Left hindlimb (tissue), 1 donor: ENCODE results near the gene PHC2.

ENCODE experiments used
- DNase-seq: peaks from one replicate; pipeline ENCODE4 v3.0.0-alpha.2; 2018

The PHC2 gene

DNA sequence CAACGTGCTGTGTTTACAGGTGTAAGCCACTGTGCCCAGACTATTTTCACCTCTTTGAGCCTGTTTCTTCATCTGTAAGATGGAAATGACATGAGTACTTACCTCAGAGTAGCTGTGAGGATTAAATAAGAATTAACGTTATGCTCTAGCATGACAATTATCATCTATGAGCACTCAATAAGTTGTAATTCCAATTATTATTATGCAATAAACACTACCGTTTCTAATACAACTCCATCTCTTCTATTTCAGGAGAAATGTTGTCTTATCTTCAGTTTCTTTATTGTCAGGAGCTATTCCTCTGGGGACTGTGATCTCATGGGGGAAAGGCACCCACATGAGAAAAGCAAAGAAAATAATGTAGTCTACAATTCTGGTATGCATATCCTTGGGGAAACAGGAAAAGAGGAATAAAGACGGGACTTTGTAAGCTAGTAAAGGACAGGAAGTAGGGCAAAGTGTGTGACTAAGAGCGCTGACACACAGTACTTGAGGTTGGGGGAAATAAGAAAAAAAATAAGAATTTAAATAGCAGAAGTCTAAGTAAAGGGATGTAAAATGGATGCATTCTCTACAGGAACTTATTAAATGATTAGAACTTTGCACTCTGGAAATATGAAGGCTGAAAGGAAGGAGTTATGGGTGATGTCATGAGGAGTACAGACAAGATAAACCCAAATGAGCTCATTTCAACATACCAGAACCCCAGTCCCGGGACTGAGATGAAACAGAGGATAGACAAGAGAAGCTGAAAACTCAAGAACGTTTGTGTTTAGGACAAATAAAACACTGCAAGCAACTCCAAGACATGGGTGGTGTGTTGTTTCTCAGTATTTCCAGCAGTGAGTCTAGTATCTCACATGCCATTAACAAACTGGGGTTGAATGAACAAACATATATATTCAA, 9.8 kb downstream of the PHC2 start:
- no peak for DNase-seq

DNA sequence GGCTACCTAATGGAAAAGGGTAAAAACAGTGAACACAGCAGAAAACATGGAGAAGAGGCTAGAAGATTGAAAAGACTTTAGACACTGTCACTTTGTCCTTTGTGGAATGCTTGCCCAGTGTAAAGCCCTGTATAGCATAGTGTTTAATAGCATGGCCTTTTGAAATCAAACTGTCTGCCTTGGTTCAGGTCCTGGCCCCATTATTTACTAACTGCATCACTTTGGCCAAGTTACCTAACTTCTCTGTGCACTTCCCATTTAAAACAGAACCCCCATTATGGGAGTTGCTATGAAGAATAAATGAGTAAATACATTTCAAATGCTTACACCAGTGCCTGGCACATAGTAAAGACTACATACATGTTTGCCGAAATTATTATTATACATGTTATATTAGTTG, 12.1 kb downstream of the PHC2 start:
- DNase-seq = no peak

DNA sequence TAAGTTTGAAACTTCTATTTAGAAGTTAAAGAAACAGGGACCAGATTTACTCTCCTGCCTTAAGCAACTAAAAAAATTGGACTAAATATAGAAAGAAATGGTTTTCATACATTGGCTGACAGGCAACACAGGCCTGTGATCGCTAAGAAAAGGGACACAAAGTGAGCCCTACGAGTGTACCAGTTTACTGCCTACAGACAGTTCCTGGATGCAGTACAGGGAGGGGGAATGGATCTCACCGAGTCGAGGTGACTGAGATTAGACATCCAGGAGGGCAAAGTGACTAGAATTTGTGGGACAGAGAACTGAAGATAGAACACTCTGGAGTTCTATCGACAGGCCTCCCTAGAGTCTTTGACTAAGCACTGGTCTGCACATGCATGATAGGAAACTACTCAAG, 16.0 kb downstream of the PHC2 start:
- no peak for DNase-seq

DNA sequence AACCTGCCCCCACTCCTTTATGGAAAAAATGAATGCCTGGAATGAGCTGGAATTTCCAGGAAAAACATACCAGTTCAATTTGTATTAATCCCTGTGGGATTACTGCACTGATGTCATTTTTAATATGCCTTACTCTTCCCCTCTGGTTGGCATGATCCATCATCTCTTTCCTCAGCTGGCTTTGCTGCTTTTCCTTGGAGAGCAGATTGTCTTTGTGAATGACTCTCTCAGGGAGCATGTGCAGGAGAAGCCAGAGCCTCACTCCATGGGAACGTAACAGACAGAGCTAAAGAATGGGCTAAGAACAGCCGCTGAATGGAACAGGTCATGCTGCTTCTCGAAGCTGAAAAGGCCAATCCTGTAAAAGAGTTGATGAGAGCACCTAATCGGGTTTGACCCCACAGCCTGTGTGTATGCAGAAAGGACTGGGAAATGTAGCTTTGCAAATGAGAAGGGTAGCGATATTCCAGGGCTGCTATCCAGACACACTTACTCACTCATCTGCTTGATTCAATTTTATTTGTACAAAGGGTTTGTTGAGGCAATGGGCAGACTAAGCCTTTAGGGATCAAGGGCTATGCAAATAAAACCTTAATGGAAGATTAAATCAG, 20.7 kb downstream of the PHC2 start:
- peak; percentile 33 for DNase-seq

DNA sequence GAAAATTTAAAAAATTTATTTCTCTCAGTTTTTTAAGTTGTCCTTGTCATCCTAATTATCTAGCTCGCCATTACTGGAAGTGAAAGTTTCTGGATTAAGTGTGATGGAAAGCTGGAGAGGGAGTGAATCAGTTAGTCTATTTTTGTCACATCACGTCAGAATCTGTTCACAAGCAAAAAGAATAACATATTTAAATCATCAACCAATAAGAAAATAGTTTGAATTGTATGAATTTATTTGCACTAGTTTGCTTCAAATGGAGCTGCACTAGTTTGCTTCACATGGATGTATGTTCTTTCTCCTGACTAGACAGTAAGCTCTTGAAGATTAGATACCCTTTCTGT, 22.8 kb downstream of the PHC2 start:
- no peak for DNase-seq

DNA sequence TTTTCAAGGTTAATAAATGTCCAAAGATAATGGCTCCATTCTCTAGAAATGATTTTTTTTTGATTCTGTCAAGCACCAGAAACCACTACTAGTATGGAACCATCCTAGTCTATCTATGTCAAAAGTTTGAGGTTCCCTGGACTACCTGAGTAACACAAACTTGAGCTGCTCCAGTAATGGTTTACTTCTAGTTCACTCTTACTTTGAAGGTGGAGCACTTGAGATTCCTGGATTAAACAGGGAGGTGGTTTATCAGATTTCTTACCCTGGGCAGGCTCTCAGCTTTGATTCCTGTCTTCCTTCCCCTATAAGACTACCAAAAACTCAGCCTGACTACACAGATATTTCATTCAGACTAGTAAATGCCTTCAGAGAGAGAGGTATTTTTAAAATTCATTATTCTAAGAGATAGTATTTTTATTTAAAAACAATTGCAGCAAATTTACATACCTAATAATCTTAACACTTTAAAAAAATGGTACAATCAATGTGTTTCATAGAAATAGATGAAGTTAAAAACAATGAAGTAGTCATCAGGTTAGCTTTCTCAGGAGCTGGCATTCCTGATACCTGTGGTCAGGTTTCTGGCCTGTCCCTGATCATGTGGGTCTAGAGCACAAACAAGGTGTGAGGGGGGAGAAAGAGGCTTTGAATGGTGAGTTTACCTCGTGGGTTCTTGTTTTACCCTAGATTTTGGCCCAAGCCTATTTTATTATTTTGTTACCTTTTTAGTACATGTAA, 23.4 kb downstream of the PHC2 start:
- no peak for DNase-seq

DNA sequence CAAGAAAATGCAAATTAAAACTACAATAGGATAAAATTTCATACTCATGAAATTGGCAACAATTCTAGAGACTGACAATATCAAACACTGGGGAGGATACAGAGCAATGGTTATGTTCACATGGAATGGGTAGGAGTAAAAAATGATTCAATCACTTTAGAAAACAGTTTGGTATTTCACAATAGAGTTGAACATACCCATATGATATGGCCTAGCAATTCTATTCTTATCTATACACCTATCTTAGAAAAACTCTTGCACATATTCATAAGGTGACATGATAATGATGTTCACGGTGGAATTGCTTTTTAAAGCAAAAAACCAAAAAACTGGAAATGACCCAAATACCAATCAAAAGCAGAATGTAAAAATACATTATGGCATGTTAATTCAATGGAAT, 28.7 kb downstream of the PHC2 start:
- DNase-seq = no peak

DNA sequence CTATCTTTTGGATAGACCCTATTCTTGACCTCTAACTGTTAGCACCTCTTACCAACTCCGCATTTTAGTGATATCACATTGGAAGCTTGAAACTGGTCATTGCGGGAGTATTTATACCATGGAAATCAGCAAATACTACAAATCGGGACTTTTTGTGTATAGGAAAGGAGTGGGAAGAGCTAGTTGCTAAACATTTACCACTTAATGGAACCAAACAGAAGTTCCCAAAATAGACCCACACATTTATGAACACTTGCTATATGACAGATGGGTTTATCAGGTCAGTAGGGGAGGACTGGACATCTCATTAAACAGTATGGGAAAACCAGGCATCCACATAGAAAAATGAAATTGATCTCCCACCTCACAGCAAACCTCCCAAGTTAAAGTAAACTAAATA, 29.4 kb downstream of the PHC2 start:
- no peak for DNase-seq

DNA sequence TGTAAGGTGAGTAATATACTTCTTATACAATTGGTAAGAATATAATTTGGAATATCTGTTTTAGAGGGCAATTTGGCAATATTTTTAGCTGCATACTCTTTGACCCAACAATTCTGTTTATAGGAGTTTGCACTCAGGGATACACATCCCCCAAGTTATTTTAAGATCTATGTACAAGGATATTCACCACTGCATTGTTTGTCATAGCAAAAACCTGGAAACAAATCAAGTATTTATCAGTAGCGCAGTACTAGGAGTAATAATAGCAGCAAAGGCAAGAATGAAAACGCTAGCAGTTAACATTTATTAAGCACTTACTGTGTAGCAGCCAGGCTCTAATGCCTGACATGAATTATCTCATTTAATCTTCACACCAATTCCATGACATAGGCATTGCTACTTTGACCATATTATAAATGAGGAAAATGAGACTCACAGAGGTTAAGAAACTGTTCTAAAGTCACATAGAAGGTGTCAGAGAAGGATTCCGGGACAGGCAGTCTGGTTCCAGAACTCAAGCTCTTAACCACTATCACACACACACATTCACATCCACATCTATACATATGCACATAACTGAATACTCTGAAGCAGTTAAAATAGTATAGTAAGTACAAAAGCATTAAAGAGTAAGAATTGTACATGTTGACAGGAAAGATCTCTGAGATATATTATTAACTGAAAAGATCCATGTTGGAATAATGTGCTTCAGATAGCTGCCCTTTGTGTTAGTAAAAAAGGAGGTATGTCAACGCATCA, 30.6 kb downstream of the PHC2 start:
- DNase-seq = no peak

DNA sequence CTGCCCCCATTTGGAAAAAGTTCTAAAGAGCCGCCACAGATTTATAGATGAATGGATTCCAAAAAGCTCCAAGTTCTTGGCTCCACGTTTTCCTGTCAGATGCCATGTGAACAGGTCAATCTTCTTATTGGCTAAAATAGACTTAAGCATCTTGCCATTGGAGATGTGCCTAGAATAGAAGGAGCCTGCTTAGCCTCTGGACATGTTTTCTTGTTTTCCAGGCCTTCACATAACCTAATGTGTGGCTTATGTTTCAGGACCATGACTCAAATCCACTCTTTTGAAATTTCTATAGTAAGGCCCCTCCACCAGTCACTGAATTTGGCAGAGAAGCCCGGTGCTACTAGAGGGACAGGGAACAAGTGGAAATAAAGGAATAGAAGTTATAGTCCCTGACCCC, 31.5 kb downstream of the PHC2 start:
- DNase-seq = no peak

DNA sequence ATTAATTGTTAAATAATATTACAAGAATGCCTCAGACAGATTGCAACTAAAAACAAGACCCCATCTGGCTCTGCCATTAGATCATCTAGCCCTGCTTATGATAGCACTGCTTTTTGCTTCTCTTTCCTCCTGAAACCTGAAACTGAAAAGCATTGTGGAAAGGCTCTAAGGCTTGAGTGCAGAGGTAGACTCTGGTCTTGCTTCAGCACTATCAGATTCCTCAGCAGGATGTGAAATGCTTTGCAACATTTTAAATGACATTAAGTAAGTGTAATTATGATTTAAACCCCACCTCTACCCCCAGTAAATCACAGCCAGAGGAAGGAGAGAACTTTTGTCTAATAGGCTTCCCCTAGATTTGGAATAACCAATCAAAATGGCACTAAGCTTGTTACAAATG, 32.9 kb downstream of the PHC2 start:
- no peak for DNase-seq

DNA sequence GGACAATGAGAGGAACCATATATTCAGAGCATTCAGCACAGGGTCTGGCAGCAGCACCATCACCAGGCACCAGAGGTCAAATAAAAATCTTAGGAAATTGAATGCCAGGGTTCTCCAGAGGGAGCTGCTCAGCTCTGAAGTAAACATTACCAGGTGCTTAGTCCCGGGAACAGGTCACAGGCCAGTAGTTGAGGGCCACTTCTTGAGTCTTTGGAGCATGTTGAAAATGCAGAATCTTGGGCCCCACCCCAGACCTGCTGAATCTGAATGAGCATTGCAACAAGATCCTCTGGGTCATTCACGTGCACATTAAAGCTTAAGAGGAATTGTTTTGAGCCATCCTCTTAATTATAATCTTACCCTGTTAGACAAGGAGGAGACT, 33.8 kb downstream of the PHC2 start:
- DNase-seq = no peak

DNA sequence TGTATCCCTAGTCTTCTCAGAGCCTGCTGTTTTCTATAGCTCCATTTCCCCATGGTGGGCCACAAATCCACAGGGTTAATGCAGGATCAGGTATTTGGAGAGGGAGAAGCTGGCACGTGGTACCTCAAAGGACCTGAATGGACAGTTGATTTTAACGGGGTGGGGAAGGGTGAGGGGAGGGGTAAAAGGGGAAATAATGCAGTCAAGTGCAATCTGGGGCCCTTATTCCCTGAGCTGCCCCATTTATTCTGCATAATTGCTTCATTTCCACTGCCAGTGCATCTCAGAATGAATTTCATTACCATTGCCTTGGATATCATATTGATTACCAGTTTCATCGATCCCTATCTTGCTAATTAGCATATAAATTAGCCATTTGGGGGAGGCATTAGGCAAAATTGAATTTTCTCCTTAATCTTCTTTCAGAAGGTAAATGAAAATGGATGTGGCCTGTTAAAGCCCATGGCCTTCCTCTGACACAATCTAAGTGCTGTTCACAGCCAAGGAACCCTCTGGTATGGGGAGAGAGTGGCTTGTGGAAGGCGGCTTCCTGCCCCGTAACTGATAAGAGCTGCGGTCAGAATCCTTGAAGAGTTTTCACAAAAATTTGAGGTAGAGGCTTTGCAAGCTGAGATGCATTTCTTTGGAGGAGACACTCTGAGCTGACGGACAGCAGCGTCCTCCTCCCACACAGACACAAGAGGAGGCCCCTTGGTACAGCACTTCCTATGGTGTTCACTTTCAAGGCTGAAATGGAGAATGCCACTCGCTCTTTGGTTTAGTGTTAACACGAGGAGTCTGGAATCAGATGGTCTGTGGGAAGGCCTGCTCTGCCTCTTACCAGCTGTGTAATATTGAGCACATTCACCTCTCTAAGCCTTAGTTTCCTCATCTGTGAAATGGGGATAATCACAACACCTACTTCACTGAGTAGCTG, 34.4 kb downstream of the PHC2 start:
- no peak for DNase-seq

DNA sequence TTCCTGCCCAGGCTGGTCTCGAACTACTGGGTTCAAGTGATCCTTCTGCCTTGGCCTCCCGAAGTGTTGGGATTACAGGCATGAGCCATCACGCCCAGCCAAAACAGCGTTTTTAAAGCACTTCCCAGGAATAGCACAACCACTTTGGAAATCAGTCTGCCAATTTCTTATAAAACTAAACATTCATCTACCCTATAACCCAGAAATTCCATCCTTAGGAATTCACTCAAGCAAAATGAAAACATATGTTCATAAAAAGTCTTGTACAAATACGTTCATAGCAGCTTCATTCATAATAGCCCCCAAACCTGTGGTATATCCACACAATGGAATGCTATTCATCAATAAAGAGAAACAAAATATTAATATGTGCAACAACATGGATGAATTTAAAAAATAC, 36.1 kb downstream of the PHC2 start:
- DNase-seq = no peak

DNA sequence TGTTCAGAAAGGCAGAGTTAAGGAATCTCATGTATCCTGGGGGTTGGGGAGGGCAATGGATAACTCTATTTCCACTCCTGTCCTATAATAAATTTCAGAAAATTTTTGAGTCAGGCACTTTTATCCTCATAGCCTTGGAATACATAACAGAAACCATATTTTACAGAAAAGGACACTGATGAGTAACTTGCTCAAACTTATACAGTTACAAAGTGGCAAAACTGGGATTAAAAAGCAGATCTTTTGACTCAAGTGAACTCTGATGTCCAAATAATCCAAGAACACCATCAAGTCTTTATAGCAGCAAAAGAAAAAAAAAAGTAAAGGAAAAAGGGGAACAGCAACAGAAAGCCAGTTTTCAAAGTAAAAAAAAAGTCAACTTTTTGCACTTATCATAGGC, 36.9 kb downstream of the PHC2 start:
- DNase-seq = no peak

DNA sequence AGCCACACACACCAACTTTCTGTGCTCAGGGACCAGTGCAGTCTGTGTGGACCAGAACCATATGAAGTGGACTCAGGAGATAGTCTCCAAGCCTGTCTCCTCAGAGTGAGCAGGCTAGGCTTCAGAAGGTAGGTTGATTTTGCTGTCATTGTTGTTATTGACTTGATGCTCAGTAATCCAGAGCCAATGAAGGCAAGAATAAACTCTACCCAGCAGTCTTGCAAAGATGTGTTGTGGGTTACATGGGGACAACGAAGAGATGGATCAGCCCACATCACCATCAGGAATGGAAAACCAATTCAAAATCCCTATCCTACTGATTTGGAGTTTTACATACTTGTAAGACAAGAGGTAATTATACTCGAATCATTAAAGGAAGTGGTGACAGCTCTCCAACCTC, 37.4 kb downstream of the PHC2 start:
- no peak for DNase-seq

DNA sequence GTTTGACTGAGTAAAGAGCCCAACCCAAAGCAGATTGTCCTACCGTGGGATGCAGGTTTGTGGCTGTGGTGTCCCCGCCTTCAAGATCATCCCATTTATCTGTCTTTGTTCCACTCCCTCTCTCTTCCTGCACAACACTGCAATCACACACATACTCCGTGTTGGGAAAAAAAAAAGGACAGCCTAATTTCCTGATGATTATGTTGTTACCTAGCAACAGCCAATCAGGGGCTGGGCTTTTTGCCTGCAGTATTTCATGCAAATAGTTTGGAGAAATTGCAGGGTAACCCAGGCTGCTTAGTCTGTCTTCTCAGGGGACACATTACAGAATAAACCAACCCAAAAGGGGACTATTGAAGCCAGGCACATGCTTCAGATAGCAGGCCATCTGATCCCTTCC, 38.3 kb downstream of the PHC2 start:
- DNase-seq = no peak

DNA sequence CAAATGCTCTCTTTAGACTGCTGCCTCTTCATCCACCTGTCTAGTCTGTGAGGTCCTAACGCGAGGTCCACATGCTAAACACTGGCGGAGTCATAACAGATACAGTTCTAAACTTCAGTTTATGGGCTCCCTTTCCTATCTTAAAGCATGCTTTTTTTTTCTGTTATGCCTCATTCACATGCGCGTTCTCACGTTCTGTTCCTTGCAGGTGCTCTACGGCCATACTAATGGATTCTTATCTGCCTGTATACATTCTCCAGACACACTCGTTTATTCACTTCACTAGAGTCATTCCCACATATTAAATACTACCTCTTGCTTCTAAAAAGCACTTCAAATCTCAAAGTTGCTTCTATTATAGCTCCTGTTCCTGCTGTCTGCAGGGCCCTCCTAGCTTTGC, 38.7 kb downstream of the PHC2 start:
- DNase-seq = no peak

DNA sequence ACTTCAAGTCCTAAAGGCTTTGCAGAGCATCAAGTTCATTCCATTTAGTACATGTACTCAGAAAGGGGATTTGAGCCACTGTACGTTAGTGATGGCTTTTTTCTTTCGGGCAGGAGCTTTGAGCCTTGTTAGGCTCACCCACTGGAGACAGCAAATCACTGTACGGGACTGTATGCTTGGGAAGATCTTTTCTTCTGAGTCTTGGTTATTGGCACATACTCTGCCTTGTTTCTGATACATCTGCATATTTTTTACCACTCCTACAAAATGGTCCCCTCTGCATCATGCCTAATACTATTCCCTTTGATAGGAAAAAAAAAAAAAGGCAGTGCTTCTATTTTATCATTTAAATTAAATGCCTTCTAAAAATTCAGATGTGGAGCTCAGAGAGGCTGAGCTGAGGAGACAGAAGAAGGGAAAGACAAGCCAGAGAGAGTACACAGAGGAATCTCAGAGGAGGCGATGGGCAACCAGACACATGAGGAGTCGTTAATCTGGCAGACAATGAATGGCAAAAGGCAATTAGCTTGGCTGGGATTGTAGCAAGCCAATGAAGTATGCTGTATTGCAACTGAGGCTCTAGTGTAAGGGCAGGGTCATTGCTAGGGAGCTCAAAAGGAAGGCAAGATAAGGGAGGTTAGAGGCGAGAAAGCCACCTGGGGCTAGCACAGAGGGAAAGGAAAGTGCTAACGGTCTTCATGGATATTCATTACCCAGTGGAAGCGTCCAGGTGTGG, 39.4 kb downstream of the PHC2 start:
- DNase-seq = no peak

DNA sequence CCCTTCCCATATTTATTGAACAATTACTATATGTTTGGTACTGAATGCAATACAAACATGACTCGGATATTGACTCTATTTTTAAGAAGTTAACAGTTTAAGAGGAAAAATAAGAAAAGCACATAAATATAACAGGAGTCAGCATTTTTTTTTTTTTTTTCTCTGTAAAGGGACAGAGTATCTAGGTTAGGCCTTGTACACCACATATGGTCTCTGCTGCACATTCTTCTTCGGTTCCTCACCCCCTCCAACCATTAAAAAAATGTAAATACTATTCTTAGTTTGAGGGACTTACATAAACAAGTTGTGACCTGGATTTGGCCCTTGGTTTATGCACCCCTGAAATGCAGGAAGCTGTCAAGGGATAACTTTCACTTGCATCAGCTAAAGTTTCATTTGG, 40.4 kb downstream of the PHC2 start:
- no peak for DNase-seq
